Fibroblast of lung (primary cell): Measurements from ENCODE around the gene GRIK4.

ENCODE experiments used
- EZH2 ChIP-seq: IDR thresholded peaks from 2 replicates; pipeline ENCODE4 v1.5.1; 2012; ENCODE audit warnings: low read length, control low read depth, mild to moderate bottlenecking; ENCODE audit errors: missing control alignments
- TF ChIP-seq, protein P1 (sequence below), 2 donors: IDR thresholded peaks in 1 of 2; conservative IDR thresholded peaks in 1 of 2; 1 replicate in 1 of 2; 2 replicates in 1 of 2; pipeline ENCODE4 v1.5.1; 2011 to 2012; ENCODE audit warnings: low read length in 2 of 2, control low read depth in 1 of 2, inconsistent platforms in 1 of 2, low read depth in 1 of 2, mild to moderate bottlenecking in 1 of 2

- TF ChIP-seq, protein P1, sequence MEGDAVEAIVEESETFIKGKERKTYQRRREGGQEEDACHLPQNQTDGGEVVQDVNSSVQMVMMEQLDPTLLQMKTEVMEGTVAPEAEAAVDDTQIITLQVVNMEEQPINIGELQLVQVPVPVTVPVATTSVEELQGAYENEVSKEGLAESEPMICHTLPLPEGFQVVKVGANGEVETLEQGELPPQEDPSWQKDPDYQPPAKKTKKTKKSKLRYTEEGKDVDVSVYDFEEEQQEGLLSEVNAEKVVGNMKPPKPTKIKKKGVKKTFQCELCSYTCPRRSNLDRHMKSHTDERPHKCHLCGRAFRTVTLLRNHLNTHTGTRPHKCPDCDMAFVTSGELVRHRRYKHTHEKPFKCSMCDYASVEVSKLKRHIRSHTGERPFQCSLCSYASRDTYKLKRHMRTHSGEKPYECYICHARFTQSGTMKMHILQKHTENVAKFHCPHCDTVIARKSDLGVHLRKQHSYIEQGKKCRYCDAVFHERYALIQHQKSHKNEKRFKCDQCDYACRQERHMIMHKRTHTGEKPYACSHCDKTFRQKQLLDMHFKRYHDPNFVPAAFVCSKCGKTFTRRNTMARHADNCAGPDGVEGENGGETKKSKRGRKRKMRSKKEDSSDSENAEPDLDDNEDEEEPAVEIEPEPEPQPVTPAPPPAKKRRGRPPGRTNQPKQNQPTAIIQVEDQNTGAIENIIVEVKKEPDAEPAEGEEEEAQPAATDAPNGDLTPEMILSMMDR (conservative IDR thresholded peaks at IDR 0.05 in 1 of 2, IDR thresholded peaks at IDR 0.05 in 1 of 2; ENCODE audit: low read depth in 1 of 2, low read length in 2 of 2), result no peak
- no peak for TF ChIP-seq EZH2
Observed at GRCh38 chr11:120587299-120587698, 75.8 kb downstream of the GRIK4 start.
